RWPE2 (cell line): ENCODE results near the gene SIL1.

ENCODE experiments used
- ATAC-seq: fragments of 200-7000 bp; cut with Tn5 transposase; 3 replicates; pipeline ENCODE4 v1.9.1; 2021; ENCODE audit warnings: low read depth
- DNase-seq: peaks from one replicate; pipeline ENCODE4 v3.0.0-alpha.2; 2020; ENCODE audit warnings: low spot score
- H3K27ac ChIP-seq: fragments of 450-650 bp; 2 replicates; pipeline ENCODE4 v1.5.1; 2017; ENCODE audit warnings: mild to moderate bottlenecking; ENCODE audit not compliant: poor library complexity, severe bottlenecking
- H3K27me3 ChIP-seq: fragments of 250-450 bp; sonication (Bioruptor Pico); 2 replicates; pipeline ENCODE4 v1.5.1; 2021; ENCODE audit warnings: mild to moderate bottlenecking, moderate library complexity; ENCODE audit not compliant: insufficient read depth, poor library complexity, severe bottlenecking
- H3K36me3 ChIP-seq: fragments of 250-450 bp; sonication (Bioruptor Pico); 2 replicates; pipeline ENCODE4 v1.5.1; 2020; ENCODE audit warnings: low read depth, mild to moderate bottlenecking, moderate library complexity
- H3K4me1 ChIP-seq: fragments of 250-450 bp; sonication (Bioruptor Pico); 2 replicates; pipeline ENCODE4 v1.5.1; 2021; ENCODE audit warnings: mild to moderate bottlenecking, moderate library complexity; ENCODE audit not compliant: insufficient read depth, poor library complexity, severe bottlenecking
- H3K4me3 ChIP-seq: fragments of 250-450 bp; sonication (Bioruptor Pico); 2 replicates; pipeline ENCODE4 v1.5.1; 2021; ENCODE audit warnings: mild to moderate bottlenecking, moderate library complexity; ENCODE audit not compliant: severe bottlenecking
- H3K9me3 ChIP-seq: fragments of 250-450 bp; sonication (Bioruptor Pico); 2 replicates; pipeline ENCODE4 v1.5.1; 2021; ENCODE audit warnings: mild to moderate bottlenecking, moderate library complexity; ENCODE audit not compliant: severe bottlenecking
- TF ChIP-seq, protein P1 (sequence below): fragments of 450-650 bp; IDR thresholded peaks from one replicate; pipeline ENCODE4 v1.5.1; 2017; ENCODE audit warnings: mild to moderate bottlenecking, moderate library complexity; ENCODE audit not compliant: poor library complexity, severe bottlenecking

SIL1 gene

DNA sequence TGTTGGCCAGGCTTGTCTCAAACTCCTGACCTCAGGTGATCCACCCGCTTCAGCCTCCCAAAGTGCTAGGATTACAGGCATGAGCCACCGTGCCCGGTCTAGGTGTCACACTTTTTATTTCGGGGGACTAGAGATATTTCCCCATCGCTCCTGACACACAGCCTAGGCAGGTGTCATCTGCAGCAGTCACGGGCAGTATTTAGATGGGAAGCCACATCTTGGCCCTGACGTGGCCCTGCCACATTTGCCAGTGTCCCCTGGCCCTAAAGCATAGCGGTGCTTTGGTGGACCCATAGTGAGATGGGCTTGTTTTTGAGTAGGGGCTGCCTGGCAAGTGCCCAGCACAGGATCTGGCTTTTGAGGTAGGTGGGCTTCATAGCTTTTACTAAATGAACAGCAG is 278.0 kb downstream of the SIL1 start:
- H3K4me1 ChIP-seq = peaks cover 3% of the 10 kb centered on the region
- no peak overlapping the region for H3K27ac ChIP-seq
- TF ChIP-seq, protein P1, sequence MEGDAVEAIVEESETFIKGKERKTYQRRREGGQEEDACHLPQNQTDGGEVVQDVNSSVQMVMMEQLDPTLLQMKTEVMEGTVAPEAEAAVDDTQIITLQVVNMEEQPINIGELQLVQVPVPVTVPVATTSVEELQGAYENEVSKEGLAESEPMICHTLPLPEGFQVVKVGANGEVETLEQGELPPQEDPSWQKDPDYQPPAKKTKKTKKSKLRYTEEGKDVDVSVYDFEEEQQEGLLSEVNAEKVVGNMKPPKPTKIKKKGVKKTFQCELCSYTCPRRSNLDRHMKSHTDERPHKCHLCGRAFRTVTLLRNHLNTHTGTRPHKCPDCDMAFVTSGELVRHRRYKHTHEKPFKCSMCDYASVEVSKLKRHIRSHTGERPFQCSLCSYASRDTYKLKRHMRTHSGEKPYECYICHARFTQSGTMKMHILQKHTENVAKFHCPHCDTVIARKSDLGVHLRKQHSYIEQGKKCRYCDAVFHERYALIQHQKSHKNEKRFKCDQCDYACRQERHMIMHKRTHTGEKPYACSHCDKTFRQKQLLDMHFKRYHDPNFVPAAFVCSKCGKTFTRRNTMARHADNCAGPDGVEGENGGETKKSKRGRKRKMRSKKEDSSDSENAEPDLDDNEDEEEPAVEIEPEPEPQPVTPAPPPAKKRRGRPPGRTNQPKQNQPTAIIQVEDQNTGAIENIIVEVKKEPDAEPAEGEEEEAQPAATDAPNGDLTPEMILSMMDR = no peak
- H3K9me3 ChIP-seq = no peaks in the 10 kb centered on the region
- H3K27me3 ChIP-seq = no peaks in the 10 kb centered on the region
- DNase-seq = no peak
- H3K4me3 ChIP-seq = no peak overlapping the region
- H3K36me3 ChIP-seq = peaks cover 73% of the 10 kb centered on the region
- no peak for ATAC-seq

DNA sequence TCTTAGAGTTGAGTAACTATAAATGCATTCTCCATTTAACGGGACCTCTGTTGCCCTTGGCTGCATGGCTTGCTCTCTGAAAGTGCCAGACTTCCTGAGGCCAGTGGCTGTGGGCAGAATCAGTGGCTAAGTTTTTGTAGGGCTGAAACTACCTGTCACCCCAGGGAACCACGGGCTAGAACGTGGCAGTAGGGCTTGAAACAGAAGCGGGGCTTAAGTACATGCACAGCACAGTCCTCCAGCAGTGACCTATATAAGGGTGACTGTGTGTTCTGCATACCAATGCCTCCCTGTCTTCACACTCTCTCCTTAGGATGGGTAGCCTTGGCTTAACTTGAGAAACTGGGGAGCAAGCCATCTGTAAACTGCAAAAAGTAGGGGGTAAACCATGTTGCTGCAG is 279.5 kb downstream of the SIL1 start:
- peaks cover 70% of the 10 kb centered on the region for H3K36me3 ChIP-seq
- H3K4me1 ChIP-seq = peaks cover 3% of the 10 kb centered on the region
- no peaks in the 10 kb centered on the region for H3K27me3 ChIP-seq
- DNase-seq (no peak), ATAC-seq (peak; percentile 38; the same call in 1 of the 3 replicates)
- no peak overlapping the region for H3K27ac ChIP-seq
- no peak overlapping the region for H3K4me3 ChIP-seq
- TF ChIP-seq, protein P1 = no peak
- H3K9me3 ChIP-seq = no peaks in the 10 kb centered on the region

DNA sequence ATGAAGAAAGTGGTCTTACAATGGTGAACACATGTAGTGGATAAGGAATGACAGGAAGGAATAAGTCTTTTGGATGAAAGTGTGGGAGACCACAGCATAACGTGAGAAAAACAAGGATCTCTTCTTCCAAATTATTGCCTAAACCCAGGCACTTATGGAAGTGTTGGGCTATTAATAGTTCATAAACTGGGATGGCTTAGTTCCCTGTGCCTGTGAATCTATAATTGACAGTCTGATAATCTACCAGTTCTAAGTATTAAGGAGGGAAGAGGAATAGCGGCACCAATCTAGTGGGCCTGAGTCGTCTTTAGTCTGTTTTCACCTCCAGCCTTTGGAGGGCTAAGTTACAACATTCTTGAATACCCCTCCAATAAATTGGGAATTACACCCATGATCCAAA is 283.8 kb downstream of the SIL1 start:
- Histone ChIP-seq H3K27ac (no peak overlapping the region), H3K9me3 (no peaks in the 10 kb centered on the region), H3K4me3 (no peak overlapping the region), H3K36me3 (peaks cover 73% of the 10 kb centered on the region), H3K27me3 (no peaks in the 10 kb centered on the region), H3K4me1 (no peaks in the 10 kb centered on the region)
- TF ChIP-seq, protein P1 = no peak
- ATAC-seq (no peak), DNase-seq (no peak)

DNA sequence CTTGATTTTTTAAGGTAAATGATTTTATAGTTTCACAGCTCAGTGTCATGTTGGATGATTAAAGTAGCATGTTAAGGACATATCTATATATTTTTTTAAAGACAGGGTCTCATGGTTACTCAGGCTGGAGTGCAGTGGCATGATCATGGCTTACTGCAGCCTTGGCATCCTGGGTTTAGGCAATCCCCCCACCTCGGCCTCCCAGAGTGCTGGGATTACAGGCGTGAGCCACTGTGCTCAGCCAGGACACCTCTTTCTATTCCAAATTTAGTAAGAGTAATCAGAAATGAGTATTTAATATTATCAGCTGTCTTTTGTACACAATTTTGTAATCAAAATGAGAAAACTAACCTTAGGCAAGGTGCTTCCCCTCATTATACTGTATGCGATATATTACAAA is 284.4 kb downstream of the SIL1 start:
- H3K27ac ChIP-seq = no peak overlapping the region
- TF ChIP-seq, protein P1 = no peak
- ATAC-seq (no peak), DNase-seq (no peak)
- peaks cover 71% of the 10 kb centered on the region for H3K36me3 ChIP-seq
- H3K4me1 ChIP-seq = no peaks in the 10 kb centered on the region
- no peaks in the 10 kb centered on the region for H3K27me3 ChIP-seq
- no peaks in the 10 kb centered on the region for H3K9me3 ChIP-seq
- H3K4me3 ChIP-seq = no peak overlapping the region

DNA sequence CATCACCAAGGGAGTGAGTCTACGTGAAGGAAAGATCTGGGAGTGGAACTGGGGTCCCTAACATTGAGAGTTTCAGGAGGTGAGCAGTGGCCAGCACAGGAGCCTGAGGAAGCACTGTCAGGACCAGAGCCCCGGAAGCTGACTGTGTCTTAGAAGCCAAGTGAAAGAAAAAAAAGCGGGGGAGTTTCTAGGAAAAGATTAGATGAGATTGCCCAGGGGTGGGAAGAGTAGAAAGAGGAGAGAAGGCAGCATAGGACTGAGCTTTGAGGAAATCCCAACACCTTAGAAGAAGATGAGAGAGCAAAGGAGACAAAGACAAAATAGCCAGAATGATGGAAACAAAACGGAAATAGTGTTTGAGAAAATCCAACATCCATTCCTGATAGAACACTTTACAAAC is 286.1 kb downstream of the SIL1 start:
- no peak overlapping the region for H3K27ac ChIP-seq
- no peak for DNase-seq

More for the DNA sequence above, 286.1 kb downstream of the SIL1 start:
- H3K4me1 ChIP-seq = no peaks in the 10 kb centered on the region
- H3K9me3 ChIP-seq = no peaks in the 10 kb centered on the region
- H3K27me3 ChIP-seq = no peaks in the 10 kb centered on the region
- peaks cover 70% of the 10 kb centered on the region for H3K36me3 ChIP-seq
- ATAC-seq = no peak
- TF ChIP-seq, protein P1 = no peak
- H3K4me3 ChIP-seq = no peak overlapping the region
